ENCODE measurements around the gene PDE10A. TPM values are rescaled to one million over a fixed set of nuclear protein-coding genes. Genes with fewer than 3 reads are reported as not detected.
"Not testable (repeated sequence)": the region's sequence is repeated elsewhere in the genome, so short reads cannot be mapped to it uniquely, and the experiment has no call there.

PDE10A gene
- total and polyA plus RNA-seq, 7 donors, result 1.2 to 33.5 (median 7.4) TPM; not detected in 1

DNA sequence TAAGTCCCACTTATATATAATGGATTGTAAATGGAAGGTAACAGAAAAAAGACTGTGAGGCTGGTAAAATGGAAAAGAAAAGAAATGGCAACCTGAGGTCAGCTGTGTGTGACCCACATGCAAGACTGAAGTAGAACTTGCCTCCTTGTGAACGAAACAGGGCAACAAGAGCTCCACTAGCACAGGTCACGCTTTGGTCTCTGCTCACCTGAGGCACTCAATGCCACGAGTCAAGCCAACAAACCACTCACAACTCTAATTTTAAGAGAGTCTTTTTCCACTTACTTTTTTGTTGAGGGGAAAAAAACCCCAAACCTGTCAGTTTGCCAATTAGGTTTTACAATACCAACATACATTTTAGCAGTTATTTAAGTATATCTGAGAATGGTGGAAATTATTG is 65.2 kb downstream of the PDE10A start:
- no peaks in the 10 kb centered on the region for H3K27me3 ChIP-seq
- H3K9me3 ChIP-seq, result peaks cover 0 to 2% (median 0%) of the 10 kb centered on the region in 4 donors
- no peak overlapping the region for H3K4me3 ChIP-seq
- H3K36me3 ChIP-seq, result no peaks in the 10 kb centered on the region
- no peaks in the 10 kb centered on the region for H3K4me1 ChIP-seq
- TF ChIP-seq EP300 (IDR thresholded peaks at IDR 0.05) (no peak), POLR2AphosphoS5 (IDR thresholded peaks at IDR 0.05) (no peak), POLR2A (IDR thresholded peaks at IDR 0.05) (no peak)
- TF ChIP-seq, protein P1, sequence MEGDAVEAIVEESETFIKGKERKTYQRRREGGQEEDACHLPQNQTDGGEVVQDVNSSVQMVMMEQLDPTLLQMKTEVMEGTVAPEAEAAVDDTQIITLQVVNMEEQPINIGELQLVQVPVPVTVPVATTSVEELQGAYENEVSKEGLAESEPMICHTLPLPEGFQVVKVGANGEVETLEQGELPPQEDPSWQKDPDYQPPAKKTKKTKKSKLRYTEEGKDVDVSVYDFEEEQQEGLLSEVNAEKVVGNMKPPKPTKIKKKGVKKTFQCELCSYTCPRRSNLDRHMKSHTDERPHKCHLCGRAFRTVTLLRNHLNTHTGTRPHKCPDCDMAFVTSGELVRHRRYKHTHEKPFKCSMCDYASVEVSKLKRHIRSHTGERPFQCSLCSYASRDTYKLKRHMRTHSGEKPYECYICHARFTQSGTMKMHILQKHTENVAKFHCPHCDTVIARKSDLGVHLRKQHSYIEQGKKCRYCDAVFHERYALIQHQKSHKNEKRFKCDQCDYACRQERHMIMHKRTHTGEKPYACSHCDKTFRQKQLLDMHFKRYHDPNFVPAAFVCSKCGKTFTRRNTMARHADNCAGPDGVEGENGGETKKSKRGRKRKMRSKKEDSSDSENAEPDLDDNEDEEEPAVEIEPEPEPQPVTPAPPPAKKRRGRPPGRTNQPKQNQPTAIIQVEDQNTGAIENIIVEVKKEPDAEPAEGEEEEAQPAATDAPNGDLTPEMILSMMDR (IDR thresholded peaks at IDR 0.05), result no peak
- WGBS, 2 donors, result 76 to 79% methylated on average over 3 of the region's 3 CpGs
- no peak overlapping the region for H3K27ac ChIP-seq
- DNase-seq, result no peak
- intact Hi-C loops (cut with DNase I), result no loop called here

- H3K36me3 ChIP-seq, result no peaks in the 10 kb centered on the region
- H3K4me3 ChIP-seq, result no peak overlapping the region
- 70 to 80% methylated on average over 7 of the region's 7 CpGs for WGBS, 2 donors
- no peak overlapping the region for H3K27ac ChIP-seq
- H3K4me1 ChIP-seq, result no peaks in the 10 kb centered on the region
- no peaks in the 10 kb centered on the region for H3K27me3 ChIP-seq
- peaks cover 0 to 2% (median 0%) of the 10 kb centered on the region in 4 donors for H3K9me3 ChIP-seq
- TF ChIP-seq POLR2A (IDR thresholded peaks at IDR 0.05) (no peak), POLR2AphosphoS5 (IDR thresholded peaks at IDR 0.05) (no peak), EP300 (IDR thresholded peaks at IDR 0.05) (no peak)
- TF ChIP-seq, protein P1 (IDR thresholded peaks at IDR 0.05), result no peak
- no peak for DNase-seq
- intact Hi-C loops (cut with DNase I), result no loop called here
These were observed 68.3 kb downstream of the PDE10A start for GRCh38 chr6:165594584-165595333.

DNA sequence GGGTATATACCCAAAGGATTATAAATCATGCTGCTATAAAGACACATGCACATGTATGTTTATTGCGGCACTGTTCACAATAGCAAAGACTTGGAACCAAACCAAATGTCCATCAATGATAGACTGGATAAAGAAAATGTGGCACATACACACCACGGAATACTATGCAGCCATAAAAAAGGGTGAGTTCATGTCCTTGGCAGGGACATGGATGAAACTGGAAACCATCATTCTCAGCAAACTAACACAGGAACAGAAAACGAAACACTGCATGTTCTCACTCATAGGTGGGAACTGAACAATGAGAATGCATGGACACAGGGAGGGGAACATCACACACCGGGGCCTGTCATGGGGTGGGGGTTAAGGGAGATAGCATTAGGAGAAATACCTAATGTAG is 70.1 kb downstream of the PDE10A start:
- intact Hi-C loops (cut with DNase I); H3K27ac ChIP-seq; H3K4me1 ChIP-seq; H3K36me3 ChIP-seq; H3K4me3 ChIP-seq; DNase-seq; H3K9me3 ChIP-seq; H3K27me3 ChIP-seq: not testable (repeated sequence)
- 91 to 94% methylated on average over 4 of the region's 4 CpGs for WGBS, 2 donors

DNA sequence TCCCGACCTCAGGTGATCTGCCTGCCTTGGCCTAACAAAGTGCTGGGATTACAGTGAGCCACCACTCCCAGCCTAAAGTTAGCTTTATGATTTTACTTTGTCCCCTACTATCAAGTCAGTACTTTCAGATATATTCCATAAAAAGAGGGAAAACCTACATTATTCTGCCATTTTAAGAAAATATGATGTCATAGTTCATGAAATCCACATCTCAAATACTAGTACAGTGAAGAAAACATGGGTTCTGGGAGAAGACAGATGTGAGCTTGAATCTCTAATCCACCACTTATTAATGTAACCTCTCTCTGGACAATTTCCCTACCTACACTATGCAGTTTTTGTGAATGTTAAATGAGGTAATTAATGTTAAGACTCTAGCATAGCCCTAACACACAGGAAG is 74.5 kb downstream of the PDE10A start:
- Histone ChIP-seq H3K4me1 (no peaks in the 10 kb centered on the region), H3K27ac (no peak overlapping the region), H3K36me3 (no peaks in the 10 kb centered on the region), H3K27me3 (no peaks in the 10 kb centered on the region), H3K9me3 (no peaks in the 10 kb centered on the region), H3K4me3 (no peak overlapping the region)
- TF ChIP-seq EP300 (IDR thresholded peaks at IDR 0.05) (no peak), POLR2A (IDR thresholded peaks at IDR 0.05) (no peak), POLR2AphosphoS5 (IDR thresholded peaks at IDR 0.05) (no peak)
- TF ChIP-seq, protein P1 (IDR thresholded peaks at IDR 0.05), result no peak
- no peak for DNase-seq
- 89 to 92% methylated on average over 1 of the region's 1 CpG for WGBS, 2 donors
- intact Hi-C loops (cut with DNase I), result no loop called here

DNA sequence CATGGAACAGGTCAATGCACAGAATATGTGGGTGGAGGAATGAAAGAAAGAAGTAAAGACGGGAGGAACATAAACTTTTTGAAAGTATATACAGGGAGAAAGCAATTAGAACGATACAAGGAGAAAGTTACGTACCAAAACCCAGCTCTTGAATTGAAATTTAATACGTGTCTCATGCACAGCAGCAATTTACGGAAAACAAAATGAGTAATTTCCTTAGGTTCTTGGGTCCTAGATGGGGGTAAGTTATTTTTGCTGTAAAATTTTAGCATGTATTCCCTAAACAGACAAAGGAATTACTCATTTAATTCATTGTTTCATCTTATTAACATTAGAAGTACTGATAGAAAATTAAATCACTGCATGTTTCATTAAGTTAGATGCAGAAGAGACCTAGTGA is 75.8 kb downstream of the PDE10A start:
- TF ChIP-seq EP300 (IDR thresholded peaks at IDR 0.05), result no peak
- TF ChIP-seq POLR2AphosphoS5 (IDR thresholded peaks at IDR 0.05), result no peak
- TF ChIP-seq, protein P1 (IDR thresholded peaks at IDR 0.05), result no peak
- TF ChIP-seq POLR2A (IDR thresholded peaks at IDR 0.05), result no peak
- H3K4me1 ChIP-seq, result no peaks in the 10 kb centered on the region
- DNase-seq, result no peak
- H3K9me3 ChIP-seq, result no peaks in the 10 kb centered on the region
- H3K4me3 ChIP-seq, result no peak overlapping the region
- intact Hi-C loops (cut with DNase I), result no loop called here
- no peaks in the 10 kb centered on the region for H3K27me3 ChIP-seq
- no peaks in the 10 kb centered on the region for H3K36me3 ChIP-seq
- no peak overlapping the region for H3K27ac ChIP-seq
- 87 to 91% methylated on average over 5 of the region's 5 CpGs for WGBS, 2 donors

Measured in sigmoid colon (tissue), 7 donors.